ENCODE results near the gene UXS1. TPM values are rescaled to one million over a fixed set of nuclear protein-coding genes. Genes with fewer than 3 reads are reported as not detected.

Gene UXS1
- total RNA-seq, 4 donors from 2014 or later: 16.7 to 46.2 (median 34.9) TPM

- intact Hi-C loops (cut with DNase I; ENCODE audit: low total_unique reads): no loop called here
- TF ChIP-seq CTCF (IDR thresholded peaks at IDR 0.05): no peak
- no peak for TF ChIP-seq POLR2A (IDR thresholded peaks at IDR 0.05)
- H3K4me3 ChIP-seq (ENCODE audit: low read depth, poor library complexity, severe bottlenecking): no peak overlapping the region
- WGBS, 2 donors: 88 to 94% methylated on average over 11 of the region's 11 CpGs
- DNase-seq (ENCODE audit: low spot score in 2 of 2): no peak
Measured at GRCh38 chr2:106161938-106162820, 31.9 kb downstream of the UXS1 start.

- TF ChIP-seq CTCF (IDR thresholded peaks at IDR 0.05): no peak
- TF ChIP-seq POLR2A (IDR thresholded peaks at IDR 0.05): no peak
- intact Hi-C loops (cut with DNase I; ENCODE audit: low total_unique reads): no loop called here
- no peak for DNase-seq (ENCODE audit: low spot score in 2 of 2)
- WGBS, 2 donors: 92 to 96% methylated on average over 4 of the region's 4 CpGs
- no peak overlapping the region for H3K4me3 ChIP-seq (ENCODE audit: low read depth, poor library complexity, severe bottlenecking)
Measured at GRCh38 chr2:106161341-106161740, 32.8 kb downstream of the UXS1 start.

- intact Hi-C loops (cut with DNase I; ENCODE audit: low total_unique reads): no loop called here
- TF ChIP-seq POLR2A (IDR thresholded peaks at IDR 0.05): no peak
- TF ChIP-seq CTCF (IDR thresholded peaks at IDR 0.05): no peak
- H3K4me3 ChIP-seq (ENCODE audit: low read depth, poor library complexity, severe bottlenecking): no peak overlapping the region
- no peak for DNase-seq (ENCODE audit: low spot score in 2 of 2)
- 76 to 80% methylated on average over 6 of the region's 6 CpGs for WGBS, 2 donors
Measured at GRCh38 chr2:106160786-106161261, 33.3 kb downstream of the UXS1 start.

GRCh38 chr2:106159866-106160785 is 34.0 kb downstream of the UXS1 start:
- H3K4me3 ChIP-seq (ENCODE audit: low read depth, poor library complexity, severe bottlenecking): no peak overlapping the region
- intact Hi-C loops (cut with DNase I; ENCODE audit: low total_unique reads): no loop called here
- no peak for DNase-seq (ENCODE audit: low spot score in 2 of 2)
- WGBS, 2 donors: 72 to 73% methylated on average over 31 of the region's 31 CpGs
- TF ChIP-seq CTCF (IDR thresholded peaks at IDR 0.05): no peak
- no peak for TF ChIP-seq POLR2A (IDR thresholded peaks at IDR 0.05)

GRCh38 chr2:106158871-106159270 is 35.2 kb downstream of the UXS1 start:
- intact Hi-C loops (cut with DNase I; ENCODE audit: low total_unique reads): no loop called here
- TF ChIP-seq CTCF (IDR thresholded peaks at IDR 0.05): no peak
- no peak for TF ChIP-seq POLR2A (IDR thresholded peaks at IDR 0.05)
- no peak for DNase-seq (ENCODE audit: low spot score in 2 of 2)
- H3K4me3 ChIP-seq (ENCODE audit: low read depth, poor library complexity, severe bottlenecking): no peak overlapping the region
- WGBS, 2 donors: 90 to 91% methylated on average over 10 of the region's 10 CpGs
